Regular cardiac myocyte (primary cell): ENCODE data around the gene ACTL8. TPM values are rescaled to one million over a fixed set of nuclear protein-coding genes. Genes with fewer than 3 reads are reported as not detected.

ENCODE experiments used
- total RNA-seq: library from RNA; depleted of rRNA; stranded (reverse); fragments of >200 nt; gene quantifications from 2 replicates; pipeline ENCODE4 v1.2.3, GENCODE V29; 2014

The ACTL8 gene
- 0.19 TPM in 1 of 2 replicates, not detected in the other for total RNA-seq

GRCh38 chr1:17755120-17755519, at the start of gene ACTL8:
Gene ACTL8 (plus strand): TSS chr1:17755333. CDS start chr1:17823009, 67,676 bp downstream.

Other genes starting within 250 kb of the ACTL8 start
- 18.6 and 20.1 TPM in 2 replicates for gene ARHGEF10L, start 215.6 kb upstream of the ACTL8 start, total RNA-seq